Fibroblast of skin of right biceps (primary cell): ENCODE measurements around the gene CD44.

ENCODE experiments used
- DNase-seq: peaks from one replicate; pipeline ENCODE4 v3.0.0-alpha.2; 2013

The CD44 gene

DNA sequence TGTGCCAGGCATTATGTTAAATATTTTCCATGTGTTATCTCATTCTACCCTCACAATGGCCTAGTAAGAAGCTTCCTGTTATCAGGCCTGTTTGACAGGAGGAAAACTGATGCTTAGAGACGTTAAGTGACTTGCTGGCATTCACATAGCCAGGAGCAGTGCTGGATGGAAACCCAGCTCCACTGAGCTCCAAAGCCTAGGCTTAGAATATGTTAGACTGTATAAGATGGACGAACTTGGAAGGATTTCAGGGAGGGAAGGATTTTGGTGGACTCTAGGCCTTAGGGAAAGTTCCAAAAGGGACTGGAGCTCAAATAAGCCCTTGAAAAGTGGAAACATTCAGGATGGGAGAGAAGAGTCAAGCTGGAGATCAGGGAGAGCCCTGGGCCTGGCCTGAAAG, 2.1 kb downstream of the CD44 start:
- DNase-seq, result no peak

DNA sequence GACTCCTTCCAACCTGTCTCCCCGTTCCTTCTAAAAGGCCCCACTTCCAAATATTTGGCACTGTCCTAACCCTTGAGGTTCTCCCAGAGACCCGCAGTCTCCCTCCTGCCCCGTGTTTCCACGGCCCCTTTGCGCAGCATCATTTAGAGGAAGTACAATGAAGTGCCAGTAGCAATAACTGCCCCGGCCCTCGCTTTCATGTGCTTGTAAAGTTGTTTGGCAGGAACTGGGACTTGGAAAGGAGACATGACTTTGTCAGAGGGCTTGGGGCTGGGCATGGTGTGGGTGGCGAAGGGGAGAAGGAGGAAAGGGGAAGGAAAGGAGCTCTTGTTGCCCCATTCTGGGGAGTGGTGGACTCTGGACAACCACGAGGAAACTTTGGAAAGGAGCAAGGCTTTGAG, 2.6 kb downstream of the CD44 start:
- no peak for DNase-seq

DNA sequence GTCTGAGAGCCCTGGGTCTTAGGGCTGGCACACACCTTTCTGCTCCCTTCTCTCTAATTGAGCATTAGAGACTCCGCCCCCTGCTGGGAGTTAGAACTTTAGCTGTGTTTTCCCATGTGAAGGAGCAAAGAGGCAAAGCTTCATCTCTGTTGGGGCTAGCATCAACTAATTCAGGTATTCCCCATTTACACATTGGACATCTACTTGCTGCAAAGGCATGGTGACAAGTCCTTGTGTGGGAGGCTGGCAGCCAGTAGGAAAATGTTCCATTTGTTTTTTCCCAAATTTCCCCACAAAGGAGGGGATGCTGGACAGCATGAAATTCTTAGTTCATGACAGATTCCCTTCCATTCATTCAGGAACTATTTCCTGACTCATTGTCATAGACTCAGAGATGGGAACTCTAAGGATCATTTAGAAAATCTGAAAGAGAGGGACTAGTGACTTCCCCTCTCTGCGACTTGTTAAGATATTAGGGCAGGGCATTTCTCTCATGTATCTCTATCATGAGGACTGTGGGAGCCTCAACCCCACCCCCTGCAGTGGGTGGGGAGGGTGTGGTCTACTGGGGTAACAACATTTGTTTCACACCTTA, 3.6 kb downstream of the CD44 start:
- DNase-seq, result peak; percentile 90

DNA sequence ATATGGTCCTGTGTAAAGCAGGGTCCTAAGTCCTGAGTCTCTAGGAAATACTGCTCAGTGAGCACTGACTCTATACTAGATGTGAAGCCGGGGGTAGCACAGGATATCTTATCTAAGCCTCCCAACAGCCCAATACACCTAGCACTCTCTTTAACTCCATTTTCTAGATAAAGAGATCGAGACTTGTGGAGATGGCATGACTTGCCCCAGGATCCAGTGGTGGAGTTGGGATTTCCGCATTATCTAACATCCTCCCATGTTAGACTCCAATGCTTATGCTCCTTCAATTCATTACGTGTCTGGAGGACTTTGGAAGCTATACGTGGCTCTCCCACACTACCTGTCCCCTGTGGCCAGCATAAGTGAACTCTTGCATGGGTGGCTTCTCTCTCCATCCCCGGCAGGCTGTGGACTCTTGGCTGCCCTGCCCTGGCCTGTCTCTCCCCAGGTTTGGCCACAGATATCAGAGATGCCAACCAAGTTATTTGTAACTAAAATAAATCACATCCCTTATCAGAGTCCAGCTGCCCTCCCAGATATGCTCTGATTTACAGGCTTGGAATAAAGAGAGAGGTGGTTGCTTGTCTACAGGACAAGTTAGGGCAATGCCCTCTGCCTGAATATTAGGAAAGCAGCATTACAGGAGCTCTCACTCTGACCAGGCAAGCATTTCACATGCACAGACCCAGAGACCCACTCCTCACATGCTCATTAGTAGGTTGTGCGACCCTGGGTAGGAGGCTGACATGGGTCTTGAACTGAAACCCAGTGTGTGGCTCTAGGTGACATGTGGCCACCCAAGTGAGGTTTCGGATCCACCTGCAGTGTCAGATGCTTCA, 4.5 kb downstream of the CD44 start:
- no peak for DNase-seq

DNA sequence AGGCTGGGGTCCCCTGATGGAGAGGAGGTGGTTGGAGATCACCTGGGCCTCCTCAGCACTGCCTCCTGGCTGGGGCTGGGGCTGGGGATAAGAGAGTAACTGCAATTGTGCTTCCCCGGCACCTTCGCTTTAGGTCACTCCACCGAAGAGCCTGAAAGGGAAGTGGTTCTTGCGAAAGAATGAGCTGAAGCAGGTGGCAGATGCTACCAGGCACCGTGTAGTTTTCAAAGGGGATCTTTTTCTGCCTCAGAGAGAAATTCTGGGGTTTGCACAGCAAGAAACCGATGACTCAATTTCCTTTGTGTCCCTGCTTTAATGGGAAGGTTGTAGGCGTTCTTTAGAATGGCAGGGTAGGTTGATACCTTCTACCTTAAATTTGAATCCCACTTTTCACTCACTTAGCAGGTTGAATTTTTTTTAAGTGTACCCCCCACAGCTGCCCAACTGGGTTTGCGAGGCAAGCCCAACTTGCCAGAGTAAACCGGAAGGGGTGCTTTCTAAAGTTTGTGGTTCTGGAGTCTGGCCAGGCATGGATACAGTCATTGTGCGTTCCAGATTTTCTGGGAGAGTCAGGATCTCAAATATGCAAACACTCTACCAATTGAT, 5.3 kb downstream of the CD44 start:
- DNase-seq, result peak; percentile 93

DNA sequence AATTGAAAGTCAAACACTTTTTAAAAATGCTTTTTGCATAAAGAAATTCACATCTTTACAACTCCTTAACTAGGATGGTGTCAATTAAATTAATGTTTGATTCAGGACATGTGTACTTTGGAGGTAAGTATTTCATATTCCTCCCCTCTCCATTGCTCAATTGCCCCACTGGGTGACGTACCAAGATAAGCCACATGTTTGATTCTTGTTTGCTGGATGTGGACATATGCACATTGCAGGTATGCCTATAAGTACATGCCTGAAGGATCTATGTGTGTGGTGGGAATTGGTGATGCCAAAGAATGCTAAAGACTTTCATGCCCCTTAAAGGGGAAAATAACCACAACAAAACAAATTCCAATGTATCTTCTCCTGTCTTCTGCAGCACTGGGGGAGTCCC, 5.8 kb downstream of the CD44 start:
- DNase-seq, result peak; percentile 68

DNA sequence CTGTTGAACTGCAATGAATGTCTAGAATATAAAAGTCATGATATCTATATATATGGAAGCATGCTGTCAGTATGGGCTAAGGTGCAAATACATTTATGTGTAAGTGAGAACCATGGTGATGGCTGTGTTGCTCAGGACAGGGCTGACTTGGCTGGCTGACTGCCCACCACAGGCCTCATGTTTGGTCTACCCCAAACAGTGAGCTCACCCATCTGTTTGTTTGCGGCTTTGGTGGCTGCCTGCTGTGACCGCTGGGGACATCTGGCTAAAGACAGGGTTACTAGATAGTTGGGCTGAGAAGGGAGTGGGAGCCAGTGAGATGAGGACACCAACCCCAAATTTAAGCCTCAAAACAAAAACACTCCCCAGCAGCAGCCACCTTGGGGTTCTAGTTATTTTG, 6.3 kb downstream of the CD44 start:
- peak; percentile 54 for DNase-seq

DNA sequence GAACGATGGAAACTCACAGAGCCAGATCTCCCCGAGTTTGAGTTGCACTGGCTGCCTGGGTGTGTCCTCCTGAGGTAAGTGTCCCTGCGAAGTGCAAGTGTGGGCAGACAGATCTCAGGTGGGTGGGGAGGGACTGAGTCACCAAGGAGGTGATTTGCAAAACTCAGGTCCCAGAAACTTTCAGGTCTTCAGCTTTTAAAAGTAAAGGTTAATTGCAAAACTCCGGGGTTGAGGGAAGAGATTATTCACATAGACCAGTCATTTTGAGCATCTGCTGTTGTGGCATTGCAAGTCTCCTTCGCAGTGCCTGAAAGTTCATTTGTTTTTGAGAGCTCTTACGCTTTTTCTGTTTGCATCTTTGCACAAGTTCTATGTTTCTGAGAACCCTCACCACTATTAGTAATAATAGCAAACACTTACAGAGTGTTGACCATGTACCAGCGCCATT, 7.1 kb downstream of the CD44 start:
- DNase-seq, result no peak

DNA sequence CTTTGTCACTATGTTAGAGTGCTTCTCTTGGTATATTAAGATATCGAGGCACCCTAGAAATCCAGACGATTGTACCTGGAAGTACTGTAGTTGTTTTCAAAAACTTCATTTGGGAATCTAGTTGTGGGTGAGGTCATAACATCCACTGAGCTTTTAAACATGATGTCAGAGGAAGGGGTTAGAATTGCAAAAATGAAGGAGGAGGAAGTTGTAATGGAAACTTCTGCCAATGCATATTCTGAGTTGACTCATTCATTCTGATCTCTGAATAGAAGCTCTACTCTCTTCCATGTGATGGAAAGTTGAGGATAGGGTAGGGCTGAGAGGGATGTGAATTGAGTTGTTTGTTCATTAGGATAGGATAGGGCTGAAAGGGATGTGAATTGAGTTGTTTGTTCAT, 7.7 kb downstream of the CD44 start:
- no peak for DNase-seq

DNA sequence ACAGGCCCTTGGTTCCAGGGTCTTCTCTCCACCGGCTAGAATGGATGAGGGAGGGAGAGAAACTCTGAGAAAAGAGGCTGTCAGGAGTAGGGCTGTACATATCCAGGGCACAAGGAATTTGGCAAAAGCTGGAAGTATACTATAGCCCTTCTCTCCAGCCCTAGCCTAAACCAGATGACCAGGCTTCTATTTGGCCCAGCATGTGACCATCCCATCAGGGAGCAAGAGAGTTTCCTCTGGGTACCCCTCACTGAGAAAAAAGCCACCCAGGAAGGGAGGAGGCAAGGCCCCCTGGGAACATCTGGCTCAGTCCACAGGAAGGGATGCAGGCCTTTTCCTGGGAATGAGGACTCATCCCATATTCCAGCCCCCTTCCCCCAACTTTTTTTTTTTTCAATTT, 8.3 kb downstream of the CD44 start:
- no peak for DNase-seq

DNA sequence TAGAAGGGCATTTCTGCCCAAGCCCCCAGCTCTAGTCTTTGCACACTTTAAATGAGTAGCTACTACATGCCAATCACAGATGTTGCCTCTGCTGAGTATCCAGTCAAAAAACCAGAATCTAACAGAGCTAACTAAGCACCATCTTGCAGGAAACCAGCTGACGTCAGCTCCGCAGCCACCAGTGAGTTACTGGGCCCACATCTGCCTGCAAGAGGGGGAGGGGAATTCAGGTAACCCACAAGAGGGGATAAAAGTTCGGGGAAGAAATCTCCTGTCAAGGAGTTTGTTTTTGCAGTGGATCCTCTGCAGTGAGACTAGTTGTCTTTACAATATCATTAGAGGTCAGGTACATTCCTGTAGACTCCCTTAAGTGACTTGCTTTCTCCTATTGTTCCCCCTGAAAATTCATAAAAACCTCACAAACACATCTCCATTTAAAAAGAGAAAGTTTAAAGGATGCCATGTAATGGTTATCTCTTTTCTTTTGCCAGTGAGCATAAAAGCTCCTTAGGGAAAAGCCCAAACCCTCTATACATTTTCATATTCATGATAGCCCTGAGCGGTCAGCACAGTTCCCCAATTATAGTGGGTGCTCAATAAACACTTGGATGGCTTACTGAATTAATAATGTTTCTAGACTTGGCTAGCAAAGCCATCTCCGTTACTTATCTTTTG, 9.3 kb downstream of the CD44 start:
- DNase-seq, result no peak

DNA sequence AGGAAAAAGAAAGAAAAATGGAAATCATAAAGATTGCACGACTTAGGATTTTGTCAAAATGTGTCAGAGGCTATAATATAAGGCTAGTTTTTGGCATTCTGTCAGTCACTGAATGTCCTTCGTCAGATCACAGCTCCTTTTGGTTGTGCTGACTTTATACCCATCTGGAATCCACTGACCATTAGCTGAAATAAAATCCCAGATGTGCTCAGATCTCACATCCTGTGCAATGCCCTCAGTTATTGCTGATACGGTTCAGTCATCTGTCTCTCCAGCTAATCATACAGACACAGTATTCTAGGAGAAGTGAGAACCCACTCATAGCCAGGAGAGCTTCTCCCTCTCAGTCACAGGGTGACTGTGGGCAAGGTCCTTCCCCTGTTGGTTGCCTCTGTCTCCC, 11.5 kb downstream of the CD44 start:
- DNase-seq, result no peak

DNA sequence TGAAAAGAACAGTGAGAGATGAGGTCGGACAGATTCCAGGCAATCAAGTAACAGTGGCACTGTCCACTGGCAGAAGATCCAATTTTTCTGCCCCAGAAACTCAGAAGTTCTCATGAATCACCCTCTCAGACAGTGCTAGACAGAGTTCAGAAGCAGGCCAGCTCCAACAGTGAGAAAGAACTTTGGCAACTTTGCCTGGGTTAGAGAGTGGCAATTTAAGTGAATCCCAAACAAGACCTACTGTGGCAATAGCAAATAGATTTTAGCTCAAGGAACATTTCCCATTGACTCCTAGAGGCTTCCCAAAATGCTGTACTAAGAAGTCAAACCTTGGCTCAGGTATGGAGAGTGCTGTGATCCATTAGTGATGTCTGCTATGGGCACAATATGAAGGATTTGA, 12.3 kb downstream of the CD44 start:
- peak; percentile 50 for DNase-seq

DNA sequence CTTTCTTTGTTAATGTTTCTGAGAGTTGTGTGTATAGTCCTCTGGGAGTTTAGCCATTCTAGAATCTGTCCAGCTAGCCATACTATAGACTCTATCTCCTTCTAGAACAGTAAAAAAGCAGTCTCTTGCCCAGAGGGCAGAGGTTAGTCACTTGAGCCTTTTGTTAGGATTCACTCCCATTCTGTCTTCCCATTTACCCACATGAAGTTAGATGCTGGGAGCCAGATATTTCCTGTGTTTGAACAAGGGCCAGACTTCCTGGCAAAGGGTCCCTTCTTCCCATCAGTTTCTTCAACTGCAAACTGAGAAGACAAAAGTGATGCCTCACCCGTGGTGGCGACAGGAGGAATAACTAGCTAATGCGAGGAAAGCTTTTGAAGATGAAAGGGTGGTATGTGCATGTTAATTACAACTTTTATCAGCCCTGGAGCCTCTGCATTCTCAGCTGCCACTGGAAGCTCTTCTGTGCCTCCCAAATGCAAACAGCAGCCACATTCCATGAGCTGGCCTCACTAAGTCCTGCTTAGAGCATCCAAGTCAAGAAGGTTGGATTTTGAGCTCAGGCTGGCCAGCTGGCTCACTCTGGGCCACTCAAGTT, 12.8 kb downstream of the CD44 start:
- no peak for DNase-seq

DNA sequence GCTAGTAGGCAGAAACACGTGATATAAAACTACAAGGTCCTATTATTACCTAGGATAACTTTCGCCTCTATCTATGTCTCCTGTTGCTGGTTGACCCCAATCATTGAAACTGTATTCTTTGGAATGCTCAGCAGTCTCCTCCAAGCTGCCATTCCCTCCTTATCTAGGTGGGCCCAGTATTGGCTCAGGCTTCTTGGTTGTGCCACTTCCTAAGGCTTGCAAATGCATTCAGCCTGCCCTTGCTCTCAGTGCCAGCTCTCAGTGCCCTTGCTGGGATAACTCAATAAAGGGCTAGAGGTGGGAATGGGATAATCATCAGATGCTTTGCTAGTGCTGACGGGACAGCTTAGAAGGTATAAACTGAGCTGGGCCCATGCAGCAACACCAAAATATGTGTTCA, 13.6 kb downstream of the CD44 start:
- DNase-seq, result no peak

DNA sequence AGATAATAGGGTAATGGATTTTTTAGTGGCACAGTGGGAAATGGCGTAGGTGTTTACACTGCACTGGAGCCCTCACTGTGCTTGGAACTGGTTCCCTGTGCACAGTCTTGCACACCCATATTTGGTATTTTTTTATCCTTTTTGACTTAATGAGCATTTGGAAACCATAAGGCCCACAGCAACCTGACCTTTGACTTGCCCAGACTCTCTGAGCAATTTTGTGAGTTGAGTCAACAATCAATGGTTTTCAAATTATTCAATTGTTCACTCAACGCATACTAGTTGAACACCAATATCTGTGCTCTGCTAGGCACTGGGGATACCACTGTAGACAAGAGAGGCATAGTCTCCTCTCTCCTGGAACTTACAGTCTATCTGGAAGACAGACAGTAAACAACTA, 14.3 kb downstream of the CD44 start:
- DNase-seq, result no peak

DNA sequence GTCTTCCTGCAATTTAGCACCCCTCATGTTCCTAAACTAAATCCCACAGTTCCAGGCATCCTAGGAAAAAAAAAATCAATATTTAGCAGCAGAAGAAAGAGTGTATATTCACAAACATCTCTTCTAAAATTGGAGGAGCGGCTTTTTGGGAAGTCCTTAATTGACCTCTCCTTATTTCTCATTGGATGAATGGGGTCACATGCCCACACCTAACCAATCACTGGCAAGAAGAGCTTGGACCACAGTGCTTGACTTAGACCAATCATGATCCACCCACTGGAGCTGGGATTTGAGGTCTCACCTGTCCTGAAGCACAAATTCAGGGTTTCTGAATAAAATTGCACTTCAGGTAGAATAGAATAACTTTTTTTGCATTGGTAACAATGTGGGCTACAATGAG, 16.0 kb downstream of the CD44 start:
- DNase-seq, result no peak

DNA sequence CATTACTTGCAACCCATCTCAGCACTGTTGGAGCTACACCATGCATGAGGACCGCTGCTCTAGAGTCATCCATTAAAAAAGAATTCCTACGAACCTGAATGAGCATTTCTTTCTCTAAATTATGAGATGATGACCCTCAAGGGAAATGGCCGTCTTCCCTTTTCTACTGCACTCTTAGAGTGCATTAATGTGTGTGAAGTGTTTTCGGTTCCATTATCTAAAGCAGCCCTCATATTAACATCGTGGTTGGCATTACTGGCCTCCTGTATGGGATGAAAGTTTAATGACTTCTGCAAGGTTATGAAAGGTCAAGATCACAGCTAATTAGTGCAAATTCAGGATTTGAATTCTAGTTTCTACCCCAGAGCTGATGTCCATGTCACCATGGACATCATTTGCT, 16.7 kb downstream of the CD44 start:
- no peak for DNase-seq

DNA sequence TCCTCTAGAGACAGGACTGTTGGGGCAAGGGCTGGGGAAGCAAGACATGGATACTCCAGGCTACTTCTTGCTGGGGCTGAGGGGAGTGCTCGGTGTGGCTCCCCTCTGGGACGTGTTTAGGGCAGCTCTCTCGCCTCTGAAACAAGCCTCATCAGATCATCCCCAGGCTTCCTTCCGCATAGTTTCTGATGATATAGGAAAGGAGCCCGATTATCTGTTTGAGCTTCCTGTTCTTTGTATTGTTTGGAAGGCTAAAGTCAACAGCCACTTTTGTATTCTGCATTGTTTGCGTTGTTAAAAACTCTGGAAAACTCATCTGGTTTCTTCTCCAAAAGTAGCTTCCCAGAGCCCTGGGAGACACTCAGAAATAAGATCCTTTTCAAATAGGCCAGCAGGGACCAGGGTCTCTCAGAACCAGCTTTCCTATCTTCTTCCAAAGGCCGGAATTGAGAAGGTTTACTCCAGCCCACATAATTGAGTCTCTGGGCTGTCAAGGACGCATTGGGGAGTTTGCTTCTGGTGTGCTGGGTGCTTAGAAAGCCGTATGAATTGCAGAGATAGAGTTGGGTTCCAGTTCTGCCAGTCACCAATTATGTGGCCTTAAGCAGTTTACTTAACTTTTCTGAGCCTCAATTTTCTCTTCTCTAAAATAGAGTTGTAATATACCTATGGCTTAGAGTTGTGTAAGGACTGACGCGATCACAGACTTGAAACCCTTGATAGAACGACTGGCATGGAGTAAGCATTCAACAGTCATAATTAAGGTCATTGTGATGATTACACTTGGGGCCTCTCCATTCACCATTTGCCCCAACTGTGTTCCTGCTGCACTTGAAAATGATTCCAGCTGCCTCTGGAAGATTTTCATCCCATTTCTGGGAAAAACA, 19.1 kb downstream of the CD44 start:
- DNase-seq, result no peak

DNA sequence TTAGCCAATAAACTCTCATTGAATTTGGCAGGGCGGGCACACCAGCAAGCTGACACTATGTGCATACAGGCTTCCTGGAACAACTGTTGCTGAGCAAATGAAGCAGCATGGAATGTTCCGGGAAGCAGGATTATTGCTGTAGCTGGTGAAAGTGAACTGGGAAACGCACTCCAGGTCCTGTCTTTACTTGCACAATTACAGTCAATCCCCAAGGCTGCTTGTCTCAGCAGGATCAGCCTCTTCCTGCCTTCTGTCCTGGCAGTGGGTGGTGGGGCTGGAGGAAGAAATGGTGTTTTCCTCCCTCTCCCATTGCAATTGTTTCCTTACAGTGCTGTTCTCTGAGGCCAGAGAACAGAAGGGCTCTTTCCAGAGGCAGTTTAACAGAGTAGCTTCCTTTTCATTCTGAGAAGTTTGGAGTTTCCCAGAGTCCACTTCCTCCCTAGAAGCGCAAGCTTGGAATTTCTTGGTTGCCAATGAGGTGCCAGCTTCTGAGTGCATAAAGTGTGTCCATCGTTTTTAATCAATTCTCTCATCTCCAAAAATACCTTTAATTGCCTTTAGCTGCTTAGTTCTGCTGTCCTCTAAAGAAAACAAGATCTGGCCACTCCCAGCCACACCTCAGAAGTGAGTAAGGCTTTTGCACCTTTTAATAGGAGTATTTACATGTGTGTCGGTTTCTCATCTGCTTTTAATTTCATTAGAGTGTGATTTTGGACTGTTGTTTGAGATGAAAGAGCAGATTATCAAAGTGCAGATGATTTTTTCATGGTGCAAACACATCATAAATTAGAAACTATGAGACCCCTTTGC, 19.9 kb downstream of the CD44 start:
- peak; percentile 50 for DNase-seq

DNA sequence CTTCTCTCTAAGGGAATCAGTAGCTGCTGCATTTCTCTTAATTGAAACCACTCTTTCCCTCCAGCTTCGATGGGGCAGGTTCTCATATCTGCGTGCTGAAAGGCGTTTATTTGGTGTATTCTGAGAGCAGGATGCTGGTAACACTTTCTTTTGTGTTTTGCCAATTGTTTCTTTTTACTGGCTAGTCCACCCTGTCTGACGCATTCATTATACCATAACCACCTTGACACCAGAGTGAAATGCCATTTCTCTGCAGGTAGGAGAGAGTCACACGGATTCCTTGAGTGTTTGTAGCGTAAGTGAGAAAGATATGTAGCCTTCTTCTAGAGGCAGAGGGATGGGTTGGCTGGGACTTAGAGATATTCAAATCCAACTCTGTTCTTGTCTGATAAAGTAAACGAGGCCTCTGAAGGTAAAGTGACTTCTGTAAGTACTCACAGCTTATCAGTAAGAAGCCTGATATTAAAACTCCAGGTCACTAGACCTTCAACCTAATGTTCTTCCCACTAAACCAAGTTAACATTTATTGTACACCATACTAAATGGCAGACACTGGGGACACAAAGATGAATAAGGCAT, 21.4 kb downstream of the CD44 start:
- no peak for DNase-seq
